Vagina (tissue), 2 donors: Measurements from ENCODE around the gene ARMH2.

Experiments
- CTCF ChIP-seq, 3 experiments: fragments of 450-650 bp in 2 of 3; fragments of 200-600 bp in 1 of 3; sonication (generic) in 1 of 3; IDR thresholded peaks; one replicate each; pipeline ENCODE4 v1.5.1; 2017 to 2019; ENCODE audit warnings: antibody characterized with exemption in 3 of 3, mild to moderate bottlenecking in 2 of 3, moderate library complexity in 2 of 3
- POLR2A ChIP-seq, 2 donors: fragments of 450-650 bp; IDR thresholded peaks; one replicate each; pipeline ENCODE4 v1.6.1; 2017; ENCODE audit warnings: antibody characterized with exemption in 2 of 2, mild to moderate bottlenecking in 2 of 2, moderate library complexity in 2 of 2
- POLR2AphosphoS5 ChIP-seq, 2 donors: sonication (generic); formaldehyde crosslinking; IDR thresholded peaks; one replicate each; pipeline ENCODE4 v1.9.0; 2017; ENCODE audit warnings: antibody characterized with exemption in 2 of 2, mild to moderate bottlenecking in 2 of 2, low read depth in 1 of 2; ENCODE audit not compliant: insufficient read depth in 1 of 2

- no peak for TF ChIP-seq CTCF (IDR thresholded peaks at IDR 0.05)
- TF ChIP-seq POLR2A (IDR thresholded peaks at IDR 0.05): no peak
- no peak for TF ChIP-seq POLR2AphosphoS5 (IDR thresholded peaks at IDR 0.05; ENCODE audit: insufficient read depth in 1 of 2, low read depth in 1 of 2)
Observed at GRCh38 chr6:24802271-24803059, 3.7 kb upstream of the ARMH2 start.
